B cell (primary cell): ENCODE measurements around the gene SPTAN1.

Source experiments
- EZH2 ChIP-seq: IDR thresholded peaks from 2 replicates; pipeline ENCODE4 v1.6.1; 2012; ENCODE audit warnings: borderline replicate concordance, low read depth, mild to moderate bottlenecking, moderate library complexity, low read length; ENCODE audit not compliant: insufficient read depth, poor library complexity, severe bottlenecking
- TF ChIP-seq, protein P1 (sequence below): fragments of 200-600 bp; IDR thresholded peaks from one replicate; pipeline ENCODE4 v1.8.0; 2022; ENCODE audit warnings: antibody characterized with exemption, mild to moderate bottlenecking

DNA sequence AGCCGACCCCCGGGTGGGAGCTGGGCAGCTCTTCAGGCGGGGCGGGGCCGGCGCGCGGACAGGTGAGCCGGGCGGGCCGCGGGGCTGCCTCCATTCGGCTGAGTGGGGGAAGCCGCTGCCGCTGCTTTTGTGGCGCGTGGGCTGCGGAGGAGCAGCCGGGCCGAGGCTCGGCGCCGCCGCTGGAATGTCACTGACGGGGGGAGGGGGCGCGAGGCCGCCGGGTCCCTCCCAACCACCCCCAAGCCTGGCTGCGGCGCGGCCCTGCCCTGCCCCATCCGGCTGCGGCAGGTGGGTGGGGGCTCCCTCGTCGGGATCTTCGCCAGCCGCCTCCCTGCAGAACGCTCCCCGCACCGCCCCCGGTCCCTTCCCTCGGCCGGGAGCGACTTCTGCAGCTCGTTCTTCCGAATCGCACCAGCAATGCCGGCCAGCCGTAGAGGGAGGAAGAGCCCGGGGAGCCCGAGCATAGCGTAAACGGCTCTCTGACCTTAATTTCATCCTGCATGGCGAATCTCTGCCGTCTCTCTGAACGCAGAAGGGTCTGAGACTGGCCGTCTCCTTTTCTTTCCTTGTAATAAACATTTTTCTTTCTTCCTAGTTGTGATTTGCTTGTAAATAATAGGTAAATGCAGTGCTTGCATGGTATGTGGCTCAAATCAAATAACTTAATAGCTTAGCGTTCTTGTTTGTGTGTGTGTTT is 505 bp downstream of the SPTAN1 start:
- no peak for TF ChIP-seq EZH2
- TF ChIP-seq, protein P1, sequence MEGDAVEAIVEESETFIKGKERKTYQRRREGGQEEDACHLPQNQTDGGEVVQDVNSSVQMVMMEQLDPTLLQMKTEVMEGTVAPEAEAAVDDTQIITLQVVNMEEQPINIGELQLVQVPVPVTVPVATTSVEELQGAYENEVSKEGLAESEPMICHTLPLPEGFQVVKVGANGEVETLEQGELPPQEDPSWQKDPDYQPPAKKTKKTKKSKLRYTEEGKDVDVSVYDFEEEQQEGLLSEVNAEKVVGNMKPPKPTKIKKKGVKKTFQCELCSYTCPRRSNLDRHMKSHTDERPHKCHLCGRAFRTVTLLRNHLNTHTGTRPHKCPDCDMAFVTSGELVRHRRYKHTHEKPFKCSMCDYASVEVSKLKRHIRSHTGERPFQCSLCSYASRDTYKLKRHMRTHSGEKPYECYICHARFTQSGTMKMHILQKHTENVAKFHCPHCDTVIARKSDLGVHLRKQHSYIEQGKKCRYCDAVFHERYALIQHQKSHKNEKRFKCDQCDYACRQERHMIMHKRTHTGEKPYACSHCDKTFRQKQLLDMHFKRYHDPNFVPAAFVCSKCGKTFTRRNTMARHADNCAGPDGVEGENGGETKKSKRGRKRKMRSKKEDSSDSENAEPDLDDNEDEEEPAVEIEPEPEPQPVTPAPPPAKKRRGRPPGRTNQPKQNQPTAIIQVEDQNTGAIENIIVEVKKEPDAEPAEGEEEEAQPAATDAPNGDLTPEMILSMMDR, result no peak
